ENCODE results near the gene PSD2. TPM values are rescaled to one million over a fixed set of nuclear protein-coding genes. Genes with fewer than 3 reads are reported as not detected.

The PSD2 gene
- total RNA-seq, 1 donor from 2014 or later = not detected

DNA sequence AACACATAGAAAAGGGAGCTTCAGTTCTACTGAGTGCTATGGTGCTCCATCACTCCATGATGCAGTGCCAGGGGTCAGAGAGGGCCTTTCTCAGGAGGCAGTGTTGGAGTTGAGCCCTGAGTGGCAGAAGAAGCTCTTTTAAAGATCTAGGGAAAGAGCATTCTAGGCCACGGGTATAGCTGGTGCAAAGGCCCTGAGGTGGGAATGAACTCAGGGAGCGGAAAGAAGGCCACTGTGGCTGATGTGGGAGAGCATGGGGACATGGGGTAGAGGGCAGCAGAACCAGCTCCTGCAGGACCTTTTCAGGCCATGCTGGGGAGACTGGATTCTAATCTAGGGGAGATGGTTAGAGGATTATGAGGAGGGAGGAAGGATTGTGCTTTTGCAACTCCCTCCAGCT, 9.9 kb downstream of the PSD2 start:
- no peaks in the 10 kb centered on the region for H3K4me1 ChIP-seq
- no peak overlapping the region for H3K27ac ChIP-seq
- peaks cover 22% of the 10 kb centered on the region for H3K27me3 ChIP-seq
- H3K36me3 ChIP-seq = no peaks in the 10 kb centered on the region
- no peak for ATAC-seq
- TF ChIP-seq, protein P1, sequence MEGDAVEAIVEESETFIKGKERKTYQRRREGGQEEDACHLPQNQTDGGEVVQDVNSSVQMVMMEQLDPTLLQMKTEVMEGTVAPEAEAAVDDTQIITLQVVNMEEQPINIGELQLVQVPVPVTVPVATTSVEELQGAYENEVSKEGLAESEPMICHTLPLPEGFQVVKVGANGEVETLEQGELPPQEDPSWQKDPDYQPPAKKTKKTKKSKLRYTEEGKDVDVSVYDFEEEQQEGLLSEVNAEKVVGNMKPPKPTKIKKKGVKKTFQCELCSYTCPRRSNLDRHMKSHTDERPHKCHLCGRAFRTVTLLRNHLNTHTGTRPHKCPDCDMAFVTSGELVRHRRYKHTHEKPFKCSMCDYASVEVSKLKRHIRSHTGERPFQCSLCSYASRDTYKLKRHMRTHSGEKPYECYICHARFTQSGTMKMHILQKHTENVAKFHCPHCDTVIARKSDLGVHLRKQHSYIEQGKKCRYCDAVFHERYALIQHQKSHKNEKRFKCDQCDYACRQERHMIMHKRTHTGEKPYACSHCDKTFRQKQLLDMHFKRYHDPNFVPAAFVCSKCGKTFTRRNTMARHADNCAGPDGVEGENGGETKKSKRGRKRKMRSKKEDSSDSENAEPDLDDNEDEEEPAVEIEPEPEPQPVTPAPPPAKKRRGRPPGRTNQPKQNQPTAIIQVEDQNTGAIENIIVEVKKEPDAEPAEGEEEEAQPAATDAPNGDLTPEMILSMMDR (IDR thresholded peaks at IDR 0.05) = no peak
- no peaks in the 10 kb centered on the region for H3K9me3 ChIP-seq
- H3K4me3 ChIP-seq = no peak overlapping the region
- no peak for DNase-seq
- intact Hi-C loops (cut with DNase I) = no loop called here

DNA sequence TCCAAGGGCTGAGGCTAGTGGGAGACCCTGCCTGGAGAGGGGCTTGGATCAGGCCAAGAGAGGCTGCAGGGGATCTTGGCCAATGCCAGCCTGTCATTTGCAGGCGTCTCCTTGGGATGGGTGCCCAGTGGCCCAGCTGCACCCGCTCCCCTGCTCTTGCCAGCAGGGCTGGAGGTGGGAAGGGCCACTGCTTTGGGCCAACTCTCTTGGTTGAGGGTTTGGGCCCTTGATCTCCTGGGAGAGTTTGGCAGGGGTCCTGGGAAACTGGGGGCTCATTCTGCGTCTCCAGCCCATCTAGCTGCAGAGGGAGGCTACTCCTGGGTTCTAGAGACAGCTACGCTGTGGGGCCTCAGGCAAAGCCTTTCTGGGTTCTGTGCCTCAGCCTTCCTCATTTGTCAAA, 10.5 kb downstream of the PSD2 start:
- TF ChIP-seq, protein P1 (IDR thresholded peaks at IDR 0.05) = no peak
- Histone ChIP-seq H3K36me3 (no peaks in the 10 kb centered on the region), H3K27ac (no peak overlapping the region), H3K9me3 (no peaks in the 10 kb centered on the region), H3K4me1 (no peaks in the 10 kb centered on the region), H3K4me3 (no peak overlapping the region), H3K27me3 (peaks cover 22% of the 10 kb centered on the region)
- no peak for ATAC-seq
- DNase-seq = no peak
- intact Hi-C loops (cut with DNase I) = no loop called here

DNA sequence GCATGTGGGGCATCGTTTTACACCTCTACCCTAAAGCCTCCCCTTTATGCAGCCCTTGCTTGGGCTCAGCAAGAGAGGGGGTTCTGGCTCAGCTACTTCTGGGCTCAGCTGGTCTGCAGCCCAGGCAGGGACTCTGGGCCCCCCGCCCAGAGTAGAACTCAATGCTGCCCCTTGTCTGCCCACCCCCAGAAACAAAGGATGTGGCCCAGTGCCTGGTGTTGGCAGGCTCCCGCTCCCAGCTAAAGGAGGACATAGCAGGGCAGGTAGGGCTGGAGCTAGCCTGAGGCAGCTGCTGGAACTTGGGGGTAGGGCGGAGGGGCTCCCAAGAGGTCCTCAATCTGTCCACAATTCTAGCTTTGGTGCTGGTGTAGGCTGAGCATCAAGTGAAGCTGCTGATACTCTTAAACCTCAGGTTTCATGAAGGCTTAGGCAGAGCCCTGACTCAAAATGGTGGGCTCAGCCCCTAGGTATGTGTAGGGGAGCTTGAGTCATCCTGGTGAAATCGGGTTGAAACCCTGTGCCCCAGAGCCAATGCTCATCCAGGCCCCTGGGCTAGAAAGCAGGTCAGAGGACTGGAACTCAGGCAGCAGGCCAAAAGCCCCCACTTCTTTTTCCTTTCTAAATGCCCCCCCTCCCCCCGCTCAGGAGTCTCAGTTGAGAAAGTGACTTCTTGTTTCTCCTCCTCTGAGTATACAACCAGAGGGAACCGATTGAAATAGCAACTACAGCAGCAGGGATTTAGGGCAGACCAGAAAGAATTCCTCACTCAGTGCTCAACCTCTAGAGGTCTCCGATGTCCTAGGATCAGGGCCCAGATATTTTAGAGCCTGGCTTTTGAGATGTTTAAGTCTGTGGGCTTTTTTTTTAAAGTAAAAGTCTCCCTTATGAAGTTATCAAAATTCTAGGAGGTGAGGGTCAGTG, 11.4 kb downstream of the PSD2 start:
- Histone ChIP-seq H3K36me3 (no peaks in the 10 kb centered on the region), H3K9me3 (no peaks in the 10 kb centered on the region), H3K27ac (no peak overlapping the region), H3K4me3 (no peak overlapping the region), H3K4me1 (no peaks in the 10 kb centered on the region), H3K27me3 (peaks cover 22% of the 10 kb centered on the region)
- DNase-seq = peak; percentile 47
- intact Hi-C loops (cut with DNase I) = no loop called here
- ATAC-seq = no peak
- TF ChIP-seq, protein P1 (IDR thresholded peaks at IDR 0.05) = no peak

DNA sequence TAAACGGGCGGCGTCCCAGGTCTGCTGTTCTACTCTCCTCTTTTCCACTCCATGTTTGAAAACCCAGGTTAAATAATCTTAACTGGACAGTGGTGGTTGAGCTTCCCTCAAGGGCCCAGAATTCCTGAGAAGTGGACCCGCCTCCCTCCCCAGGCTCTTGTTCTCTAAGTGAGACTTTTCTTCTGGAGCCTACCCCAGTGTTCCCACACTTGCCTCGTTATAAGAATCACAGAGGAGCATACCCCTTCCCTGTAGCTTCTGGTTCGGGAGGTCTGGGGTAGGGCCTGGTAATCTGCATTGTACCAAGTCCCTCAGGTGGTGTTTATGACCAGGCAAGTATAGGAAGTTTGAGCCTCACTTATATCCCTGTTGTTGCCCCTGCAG, 12.0 kb downstream of the PSD2 start:
- no peak overlapping the region for H3K27ac ChIP-seq
- intact Hi-C loops (cut with DNase I) = no loop called here
- ATAC-seq (no peak), DNase-seq (peak; percentile 8)
- no peaks in the 10 kb centered on the region for H3K9me3 ChIP-seq
- no peak overlapping the region for H3K4me3 ChIP-seq
- TF ChIP-seq, protein P1 (IDR thresholded peaks at IDR 0.05) = no peak
- H3K36me3 ChIP-seq = no peaks in the 10 kb centered on the region
- H3K27me3 ChIP-seq = peaks cover 22% of the 10 kb centered on the region
- H3K4me1 ChIP-seq = no peaks in the 10 kb centered on the region

DNA sequence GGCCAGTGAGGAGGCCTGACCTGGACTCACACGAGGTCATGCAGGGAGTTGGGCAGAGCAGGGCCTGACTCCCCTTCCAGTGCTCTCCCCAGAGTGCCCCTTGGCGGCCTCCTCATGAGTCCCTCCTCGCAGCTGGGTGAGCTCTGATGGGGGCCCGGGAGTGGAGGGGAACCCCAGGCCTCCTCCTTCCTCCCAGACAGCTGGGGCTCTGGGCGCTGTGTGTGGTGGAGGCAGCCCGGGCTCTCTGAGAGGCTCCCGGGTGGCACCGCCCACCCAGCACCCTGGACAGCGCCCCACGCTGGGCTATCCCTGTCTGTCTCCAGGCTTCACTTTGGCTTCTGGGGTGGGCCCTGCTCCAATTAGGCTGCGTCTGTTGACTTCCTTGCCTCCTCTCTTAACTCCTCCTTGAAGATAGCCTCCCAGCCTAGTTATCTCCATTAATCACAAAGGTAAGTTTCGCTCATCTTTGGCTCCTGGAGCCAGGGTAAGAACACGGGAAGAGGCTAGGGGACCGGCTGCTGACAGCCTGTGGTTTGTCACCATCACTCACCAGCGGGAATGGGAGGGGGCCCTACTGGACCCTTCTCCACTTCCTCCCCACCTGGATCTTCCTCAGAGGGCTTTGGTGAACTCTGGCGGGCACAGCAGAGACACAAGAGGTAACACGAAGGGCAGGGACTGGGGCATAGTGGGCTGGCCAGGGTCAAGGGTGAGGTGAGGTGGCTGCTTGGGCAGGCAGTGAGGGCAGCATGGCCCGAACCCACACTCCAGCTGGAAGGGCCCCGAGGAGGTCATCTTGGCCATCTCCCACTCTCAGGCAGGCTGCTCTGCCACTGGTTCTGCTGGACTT, 13.1 kb downstream of the PSD2 start:
- peaks cover 15% of the 10 kb centered on the region for H3K27me3 ChIP-seq
- no peaks in the 10 kb centered on the region for H3K36me3 ChIP-seq
- H3K4me3 ChIP-seq = no peak overlapping the region
- intact Hi-C loops (cut with DNase I) = no loop called here
- ATAC-seq = peak; percentile 58
- DNase-seq = peak; percentile 70
- H3K9me3 ChIP-seq = no peaks in the 10 kb centered on the region
- TF ChIP-seq, protein P1 (IDR thresholded peaks at IDR 0.05) = no peak
- no peak overlapping the region for H3K27ac ChIP-seq
- H3K4me1 ChIP-seq = no peaks in the 10 kb centered on the region
